Gastrocnemius medialis (tissue), 4 donors: ENCODE measurements around the gene SUGCT. TPM values are rescaled to one million over a fixed set of nuclear protein-coding genes. Genes with fewer than 3 reads are reported as not detected.
A peak's percentile ranks its signal among the peaks of the same experiment; 100 is the strongest.

Experiments used
- ATAC-seq, 2 donors: fragments of 150-250 bp; one replicate each; pipeline ENCODE4 v1.9.1; 2016
- DNase-seq, 2 donors: peaks; one replicate each; pipeline ENCODE4 v3.0.0-alpha.2; 2019
- H3K27ac ChIP-seq, 4 donors: fragments of 200-600 bp; sonication (generic); 1 replicate in 1 of 4; 2 replicates in 3 of 4; pipeline ENCODE4 v1.5.1; 2016 to 2018; ENCODE audit warnings: mild to moderate bottlenecking in 2 of 4, moderate library complexity in 1 of 4
- H3K27me3 ChIP-seq, 3 donors: fragments of 200-600 bp; sonication (generic) in 2 of 3; 1 replicate in 1 of 3; 2 replicates in 2 of 3; pipeline versions ENCODE4 v1.5.1 to v1.6.0; 2016 to 2019; ENCODE audit warnings: mild to moderate bottlenecking in 1 of 3, moderate library complexity in 1 of 3
- H3K36me3 ChIP-seq, 2 donors: fragments of 200-600 bp; sonication (generic) in 1 of 2; one replicate each; pipeline ENCODE4 v1.5.1; 2017 to 2018
- H3K4me1 ChIP-seq, 2 donors: fragments of 200-600 bp; sonication (generic) in 1 of 2; one replicate each; pipeline ENCODE4 v1.5.1; 2016 to 2017; ENCODE audit warnings: mild to moderate bottlenecking in 2 of 2
- H3K4me3 ChIP-seq, 4 donors: fragments of 200-600 bp; sonication (generic) in 3 of 4; 1 replicate in 1 of 4; 2 replicates in 3 of 4; pipeline ENCODE4 v1.5.1; 2016 to 2019; ENCODE audit warnings: mild to moderate bottlenecking in 2 of 4
- H3K9me3 ChIP-seq, 3 donors: fragments of 200-600 bp; sonication (generic) in 2 of 3; 1 replicate in 1 of 3; 2 replicates in 2 of 3; pipeline ENCODE4 v1.5.1; 2016 to 2019
- CTCF ChIP-seq, 5 experiments: fragments of 450-650 bp in 3 of 5; fragments of 200-600 bp in 2 of 5; sonication (generic) in 2 of 5; IDR thresholded peaks in 4 of 5; conservative IDR thresholded peaks in 1 of 5; 1 replicate in 4 of 5; 2 replicates in 1 of 5; pipeline ENCODE4 v1.5.1; 2016 to 2019; ENCODE audit warnings: antibody characterized with exemption in 5 of 5, mild to moderate bottlenecking in 3 of 5, moderate library complexity in 3 of 5
- POLR2A ChIP-seq, 2 donors: fragments of 450-650 bp; IDR thresholded peaks; one replicate each; pipeline ENCODE4 v1.6.1; 2017; ENCODE audit warnings: antibody characterized with exemption in 2 of 2, mild to moderate bottlenecking in 2 of 2, moderate library complexity in 2 of 2
- in situ Hi-C, 4 donors: fragments of 200-750 bp; cut with MboI; loops; one replicate each; pipeline versions ENCODE4 v1.15.0 to v1.8.0; 2017; ENCODE audit warnings: low sequenced_read_pairs in 4 of 4
- intact Hi-C: fragments of 100-400 bp; cut with DNase I; formaldehyde crosslinking; loops from one replicate; pipeline ENCODE4 v1.15.1; 2023; ENCODE audit warnings: low total_unique reads
- total RNA-seq, 4 donors: library from RNA; depleted of rRNA; stranded (reverse); fragments of >200 nt; gene quantifications; one replicate each; pipeline versions ENCODE4 v1.1.0 to v1.2.3, GENCODE V29; 2016

Gene SUGCT
- total RNA-seq, 4 donors from 2014 or later = 2.3 to 3.5 (median 2.9) TPM

GRCh38 chr7:40579401-40579800 lies 444.6 kb downstream of the SUGCT start:
- Histone ChIP-seq H3K9me3 (no peaks in the 10 kb centered on the region), H3K4me3 (no peak overlapping the region), H3K36me3 (no peaks in the 10 kb centered on the region), H3K4me1 (no peaks in the 10 kb centered on the region), H3K27me3 (no peaks in the 10 kb centered on the region), H3K27ac (no peak overlapping the region)
- ATAC-seq (no peak), DNase-seq (no peak)
- in situ Hi-C loops = no loop called here
- intact Hi-C loops = no loop called here
- TF ChIP-seq CTCF (IDR thresholded peaks at IDR 0.05 in 4 of 5, conservative IDR thresholded peaks at IDR 0.05 in 1 of 5) (no peak), POLR2A (IDR thresholded peaks at IDR 0.05) (no peak)

GRCh38 chr7:40580776-40581175 lies 446.0 kb downstream of the SUGCT start:
- ATAC-seq (no peak), DNase-seq (no peak)
- Histone ChIP-seq H3K27me3 (no peaks in the 10 kb centered on the region), H3K4me3 (no peak overlapping the region), H3K27ac (no peak overlapping the region), H3K4me1 (no peaks in the 10 kb centered on the region), H3K9me3 (no peaks in the 10 kb centered on the region), H3K36me3 (no peaks in the 10 kb centered on the region)
- in situ Hi-C loops (no loop called here), intact Hi-C loops (no loop called here)
- TF ChIP-seq POLR2A (IDR thresholded peaks at IDR 0.05) (no peak), CTCF (IDR thresholded peaks at IDR 0.05 in 4 of 5, conservative IDR thresholded peaks at IDR 0.05 in 1 of 5) (no peak)

- DNase-seq = no peak
- Histone ChIP-seq H3K36me3 (no peaks in the 10 kb centered on the region), H3K4me3 (no peak overlapping the region), H3K9me3 (no peaks in the 10 kb centered on the region), H3K27ac (no peak overlapping the region), H3K4me1 (no peaks in the 10 kb centered on the region), H3K27me3 (no peaks in the 10 kb centered on the region)
- intact Hi-C loops (no loop called here), in situ Hi-C loops (no loop called here)
- ATAC-seq = no peak
- TF ChIP-seq CTCF (IDR thresholded peaks at IDR 0.05 in 4 of 5, conservative IDR thresholded peaks at IDR 0.05 in 1 of 5) (no peak), POLR2A (IDR thresholded peaks at IDR 0.05) (no peak)
Measured at GRCh38 chr7:40582539-40582938, 447.7 kb downstream of the SUGCT start.

- H3K4me1 ChIP-seq = no peaks in the 10 kb centered on the region
- H3K9me3 ChIP-seq = no peaks in the 10 kb centered on the region
- ATAC-seq (peak; percentile 26 to 56), DNase-seq (peak in 1 of 2 donors; percentile 10)
- H3K27me3 ChIP-seq = no peaks in the 10 kb centered on the region
- no peak overlapping the region for H3K4me3 ChIP-seq
- intact Hi-C loops (no loop called here), in situ Hi-C loops (no loop called here)
- no peak overlapping the region for H3K27ac ChIP-seq
- no peaks in the 10 kb centered on the region for H3K36me3 ChIP-seq
- TF ChIP-seq CTCF (IDR thresholded peaks at IDR 0.05 in 4 of 5, conservative IDR thresholded peaks at IDR 0.05 in 1 of 5) (no peak), POLR2A (IDR thresholded peaks at IDR 0.05) (no peak)
Measured at GRCh38 chr7:40583667-40584444, 449.1 kb downstream of the SUGCT start.
